ENCODE data around the gene FBXL7. TPM values are rescaled to one million over a fixed set of nuclear protein-coding genes. Genes with fewer than 3 reads are reported as not detected.

FBXL7 gene
- total and polyA plus RNA-seq, 2 donors (not counting 1 experiment from before 2014, with no cell fraction given): 6.4 to 12.9 TPM

DNA sequence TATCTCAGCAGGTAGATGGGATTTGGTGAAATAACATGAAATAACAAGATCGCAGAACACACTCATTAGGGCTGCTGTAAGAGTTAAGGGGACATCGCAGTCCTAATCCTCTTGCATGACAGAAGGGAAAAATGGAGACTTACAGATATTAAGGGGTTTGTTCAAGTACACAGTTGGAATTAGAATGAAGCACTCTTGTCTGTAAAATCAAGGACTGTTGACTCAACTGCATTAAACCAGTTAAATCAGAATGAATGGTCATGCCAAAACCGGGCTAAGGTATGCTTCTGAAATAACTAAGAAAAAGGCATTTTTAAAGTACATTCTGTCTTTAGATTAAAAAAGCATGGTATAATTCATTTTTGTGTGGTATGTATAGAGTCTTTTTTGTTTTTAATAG, 95.9 kb downstream of the FBXL7 start:
- no peaks in the 10 kb centered on the region for H3K27me3 ChIP-seq (ENCODE audit: control insufficient read depth, insufficient read depth, low read length)
- no peaks in the 10 kb centered on the region for H3K4me1 ChIP-seq (ENCODE audit: control insufficient read depth, extremely low read depth, insufficient read depth, low read length)
- no peak overlapping the region for H3K4me3 ChIP-seq (replicated peaks in 1 of 4; ENCODE audit: control extremely low read depth in 1 of 4, insufficient read depth in 1 of 4, low read depth in 3 of 4, low read length in 4 of 4)
- no peak overlapping the region for H3K9ac ChIP-seq (ENCODE audit: insufficient read depth, low read length)
- no peak for DNase-seq (ENCODE audit: low read depth in 2 of 2)
- no peaks in the 10 kb centered on the region for H3K9me3 ChIP-seq (ENCODE audit: control insufficient read depth, insufficient read depth, low read depth, low read length)
- no peaks in the 10 kb centered on the region for H3K36me3 ChIP-seq (ENCODE audit: control insufficient read depth, insufficient read depth, low read length)
- TF ChIP-seq EZH2 (IDR thresholded peaks at IDR 0.05; ENCODE audit: low read length, missing control alignments): no peak
- TF ChIP-seq, protein P1, sequence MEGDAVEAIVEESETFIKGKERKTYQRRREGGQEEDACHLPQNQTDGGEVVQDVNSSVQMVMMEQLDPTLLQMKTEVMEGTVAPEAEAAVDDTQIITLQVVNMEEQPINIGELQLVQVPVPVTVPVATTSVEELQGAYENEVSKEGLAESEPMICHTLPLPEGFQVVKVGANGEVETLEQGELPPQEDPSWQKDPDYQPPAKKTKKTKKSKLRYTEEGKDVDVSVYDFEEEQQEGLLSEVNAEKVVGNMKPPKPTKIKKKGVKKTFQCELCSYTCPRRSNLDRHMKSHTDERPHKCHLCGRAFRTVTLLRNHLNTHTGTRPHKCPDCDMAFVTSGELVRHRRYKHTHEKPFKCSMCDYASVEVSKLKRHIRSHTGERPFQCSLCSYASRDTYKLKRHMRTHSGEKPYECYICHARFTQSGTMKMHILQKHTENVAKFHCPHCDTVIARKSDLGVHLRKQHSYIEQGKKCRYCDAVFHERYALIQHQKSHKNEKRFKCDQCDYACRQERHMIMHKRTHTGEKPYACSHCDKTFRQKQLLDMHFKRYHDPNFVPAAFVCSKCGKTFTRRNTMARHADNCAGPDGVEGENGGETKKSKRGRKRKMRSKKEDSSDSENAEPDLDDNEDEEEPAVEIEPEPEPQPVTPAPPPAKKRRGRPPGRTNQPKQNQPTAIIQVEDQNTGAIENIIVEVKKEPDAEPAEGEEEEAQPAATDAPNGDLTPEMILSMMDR (conservative IDR thresholded peaks at IDR 0.05 in 1 of 2, IDR thresholded peaks at IDR 0.05 in 1 of 2; ENCODE audit: low read depth in 1 of 2, low read length in 2 of 2): no peak
- no peak overlapping the region for H3K27ac ChIP-seq (ENCODE audit: insufficient read depth, low read length)
- no peak overlapping the region for H3K4me2 ChIP-seq (ENCODE audit: extremely low read depth, insufficient read depth, low read length)
- no peaks in the 10 kb centered on the region for H4K20me1 ChIP-seq (ENCODE audit: control insufficient read depth, extremely low read depth, insufficient read depth, low read length)
- H3K79me2 ChIP-seq (ENCODE audit: control insufficient read depth, insufficient read depth, low read length): no peaks in the 10 kb centered on the region
- no peak overlapping the region for H2AFZ ChIP-seq (ENCODE audit: low read length)

DNA sequence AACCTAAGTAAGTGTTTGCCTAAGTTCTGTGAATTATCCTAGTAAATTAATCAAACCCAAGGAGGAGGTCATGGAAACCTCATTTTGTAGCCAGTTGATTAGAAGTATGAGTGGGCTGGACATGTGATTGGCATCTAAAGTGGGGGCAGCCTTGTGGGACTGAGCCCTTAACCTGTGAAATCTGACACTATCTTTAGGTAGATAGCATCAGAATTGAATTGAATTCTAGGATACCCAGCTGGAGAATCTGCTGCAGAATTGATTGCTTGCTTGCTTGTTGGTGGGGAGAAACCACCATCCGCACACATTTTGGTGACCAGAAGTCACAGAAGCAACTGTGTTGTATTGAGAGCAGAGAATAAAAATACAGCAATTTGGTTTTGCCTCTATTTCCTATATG, 97.0 kb downstream of the FBXL7 start:
- H3K4me1 ChIP-seq (ENCODE audit: control insufficient read depth, extremely low read depth, insufficient read depth, low read length): no peaks in the 10 kb centered on the region
- H3K36me3 ChIP-seq (ENCODE audit: control insufficient read depth, insufficient read depth, low read length): no peaks in the 10 kb centered on the region
- no peaks in the 10 kb centered on the region for H3K79me2 ChIP-seq (ENCODE audit: control insufficient read depth, insufficient read depth, low read length)
- H3K4me2 ChIP-seq (ENCODE audit: extremely low read depth, insufficient read depth, low read length): no peak overlapping the region
- H4K20me1 ChIP-seq (ENCODE audit: control insufficient read depth, extremely low read depth, insufficient read depth, low read length): no peaks in the 10 kb centered on the region
- no peak overlapping the region for H3K9ac ChIP-seq (ENCODE audit: insufficient read depth, low read length)
- TF ChIP-seq, protein P1 (conservative IDR thresholded peaks at IDR 0.05 in 1 of 2, IDR thresholded peaks at IDR 0.05 in 1 of 2; ENCODE audit: low read depth in 1 of 2, low read length in 2 of 2): no peak
- TF ChIP-seq EZH2 (IDR thresholded peaks at IDR 0.05; ENCODE audit: low read length, missing control alignments): no peak
- H3K27me3 ChIP-seq (ENCODE audit: control insufficient read depth, insufficient read depth, low read length): no peaks in the 10 kb centered on the region
- no peaks in the 10 kb centered on the region for H3K9me3 ChIP-seq (ENCODE audit: control insufficient read depth, insufficient read depth, low read depth, low read length)
- H3K4me3 ChIP-seq (replicated peaks in 1 of 4; ENCODE audit: control extremely low read depth in 1 of 4, insufficient read depth in 1 of 4, low read depth in 3 of 4, low read length in 4 of 4): no peak overlapping the region
- no peak for DNase-seq (ENCODE audit: low read depth in 2 of 2)
- no peak overlapping the region for H3K27ac ChIP-seq (ENCODE audit: insufficient read depth, low read length)
- no peak overlapping the region for H2AFZ ChIP-seq (ENCODE audit: low read length)

DNA sequence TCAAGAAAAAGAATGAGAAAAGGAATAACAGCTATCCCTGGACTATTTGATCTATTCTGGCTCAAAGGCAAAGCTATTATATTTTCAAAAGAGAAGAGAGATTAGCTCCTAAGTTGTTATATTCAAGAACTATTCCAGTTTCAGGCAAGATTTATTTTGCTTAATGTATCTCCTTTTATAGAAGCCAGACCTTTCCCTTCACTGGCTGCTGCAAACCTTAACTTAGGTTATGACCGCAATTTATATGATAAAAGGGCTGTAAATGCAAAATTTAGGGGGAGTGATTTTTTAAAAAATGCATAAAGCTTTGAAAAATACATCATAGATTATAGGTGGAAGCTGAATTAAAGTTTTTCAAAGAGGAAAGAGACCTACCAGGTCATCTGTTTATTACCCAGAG, 97.8 kb downstream of the FBXL7 start:
- H3K9me3 ChIP-seq (ENCODE audit: control insufficient read depth, insufficient read depth, low read depth, low read length): no peaks in the 10 kb centered on the region

More for the DNA sequence above, 97.8 kb downstream of the FBXL7 start:
- H3K27ac ChIP-seq (ENCODE audit: insufficient read depth, low read length): no peak overlapping the region
- no peak for DNase-seq (ENCODE audit: low read depth in 2 of 2)
- no peaks in the 10 kb centered on the region for H3K79me2 ChIP-seq (ENCODE audit: control insufficient read depth, insufficient read depth, low read length)
- H4K20me1 ChIP-seq (ENCODE audit: control insufficient read depth, extremely low read depth, insufficient read depth, low read length): no peaks in the 10 kb centered on the region
- H3K4me3 ChIP-seq (replicated peaks in 1 of 4; ENCODE audit: control extremely low read depth in 1 of 4, insufficient read depth in 1 of 4, low read depth in 3 of 4, low read length in 4 of 4): no peak overlapping the region
- H3K36me3 ChIP-seq (ENCODE audit: control insufficient read depth, insufficient read depth, low read length): no peaks in the 10 kb centered on the region
- H3K4me1 ChIP-seq (ENCODE audit: control insufficient read depth, extremely low read depth, insufficient read depth, low read length): no peaks in the 10 kb centered on the region
- no peak overlapping the region for H2AFZ ChIP-seq (ENCODE audit: low read length)
- no peaks in the 10 kb centered on the region for H3K27me3 ChIP-seq (ENCODE audit: control insufficient read depth, insufficient read depth, low read length)
- no peak overlapping the region for H3K4me2 ChIP-seq (ENCODE audit: extremely low read depth, insufficient read depth, low read length)
- TF ChIP-seq EZH2 (IDR thresholded peaks at IDR 0.05; ENCODE audit: low read length, missing control alignments): no peak
- TF ChIP-seq, protein P1 (conservative IDR thresholded peaks at IDR 0.05 in 1 of 2, IDR thresholded peaks at IDR 0.05 in 1 of 2; ENCODE audit: low read depth in 1 of 2, low read length in 2 of 2): no peak
- no peak overlapping the region for H3K9ac ChIP-seq (ENCODE audit: insufficient read depth, low read length)

Measured in fibroblast of lung (primary cell).